Epithelial cell of proximal tubule (primary cell): ENCODE results near the gene DDA1. TPM values are rescaled to one million over a fixed set of nuclear protein-coding genes. Genes with fewer than 3 reads are reported as not detected.
A peak's percentile ranks its signal among the peaks of the same experiment; 100 is the strongest.

Source experiments
- DNase-seq: peaks from one replicate; pipeline ENCODE4 v3.0.0-alpha.2; 2011; ENCODE audit warnings: low read depth
- H3K4me3 ChIP-seq: 2 replicates; pipeline ENCODE4 v1.5.1; 2011; ENCODE audit warnings: low read depth, mild to moderate bottlenecking, low read length
- CTCF ChIP-seq: conservative IDR thresholded peaks from 2 replicates; pipeline ENCODE4 v1.5.1; 2012; ENCODE audit warnings: low read depth, mild to moderate bottlenecking, low read length
- total RNA-seq: library from RNA; depleted of rRNA; stranded (reverse); fragments of >200 nt; gene quantifications from 2 replicates; pipeline ENCODE4 v1.2.3, GENCODE V29; 2015

Gene DDA1
- total RNA-seq, 1 donor from 2014 or later: 35.6 TPM

- no peak for TF ChIP-seq CTCF
- peak; percentile 91 for DNase-seq
- H3K4me3 ChIP-seq: peak within 1 kb of the TSS; percentile 98
Observed at GRCh38 chr19:17336872-17337674, 27.7 kb downstream of the DDA1 start, which contains the start of gene GTPBP3. Gene GTPBP3, plus strand, starts transcription at chr19:17337553. Its CDS starts 59 bp downstream, at chr19:17337612.

- no peak for TF ChIP-seq CTCF
- H3K4me3 ChIP-seq: peak overlapping the region; percentile 98
- DNase-seq: no peak
Observed at GRCh38 chr19:17337675-17338432, 28.5 kb downstream of the DDA1 start.

- no peak for TF ChIP-seq CTCF
- peak overlapping the region; percentile 98 for H3K4me3 ChIP-seq
- no peak for DNase-seq
Observed at GRCh38 chr19:17338433-17339078, 29.2 kb downstream of the DDA1 start.

- DNase-seq: no peak
- no peak for TF ChIP-seq CTCF
- H3K4me3 ChIP-seq: no peak overlapping the region
Observed at GRCh38 chr19:17339088-17339741, 29.9 kb downstream of the DDA1 start.

GRCh38 chr19:17340302-17340870 lies 31.0 kb downstream of the DDA1 start:
- no peak for DNase-seq
- TF ChIP-seq CTCF: no peak

GRCh38 chr19:17340871-17341357 lies 31.6 kb downstream of the DDA1 start:
- DNase-seq: no peak
- H3K4me3 ChIP-seq: no peak overlapping the region
- TF ChIP-seq CTCF: no peak

More at GRCh38 chr19:17340302-17340870, 31.0 kb downstream of the DDA1 start:
- no peak overlapping the region for H3K4me3 ChIP-seq
